ENCODE data around the gene PTPRN2.

DNA sequence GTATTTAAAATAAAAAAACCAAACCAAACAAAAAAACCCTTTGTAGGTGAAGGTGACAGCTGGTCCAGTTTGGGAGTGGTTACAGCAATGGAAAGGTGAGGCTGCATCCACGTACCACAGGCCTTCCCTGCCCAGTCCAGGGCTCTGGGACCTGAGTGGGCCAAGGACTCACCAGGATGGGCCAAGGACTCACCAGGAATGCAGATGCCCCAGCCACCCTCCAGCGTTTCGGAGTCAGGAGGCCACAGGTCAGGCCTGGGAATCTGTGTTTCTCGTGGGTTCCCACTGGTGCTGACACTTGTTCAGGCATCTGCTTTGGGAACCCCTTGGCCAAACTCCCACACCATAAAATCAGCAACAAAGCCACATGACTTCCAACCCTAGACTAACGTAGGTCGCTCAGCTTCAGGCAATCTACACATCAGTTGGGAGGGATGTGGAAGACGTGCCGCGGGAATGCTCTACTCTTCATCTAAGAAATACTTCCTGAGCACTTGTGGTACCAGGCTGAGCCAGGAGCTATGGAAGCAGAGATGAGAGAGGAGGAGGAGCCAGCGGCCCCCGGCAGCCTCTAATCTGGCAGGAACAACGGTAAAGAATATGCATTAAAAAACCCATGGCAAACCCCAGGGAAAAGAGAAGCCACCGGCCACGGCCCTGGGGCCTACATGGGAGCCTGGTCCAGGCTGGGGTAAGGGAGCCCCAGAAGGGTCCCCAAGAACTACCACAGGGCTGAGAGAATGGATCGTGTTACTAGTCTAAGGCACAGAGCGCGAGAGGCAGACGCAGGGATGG, 473.4 kb downstream of the PTPRN2 start:
- TF ChIP-seq EZH2 (IDR thresholded peaks at IDR 0.05; ENCODE audit: borderline replicate concordance, low read depth, low read length, severe bottlenecking): no peak
- TF ChIP-seq POLR2AphosphoS5 (IDR thresholded peaks at IDR 0.05; ENCODE audit: insufficient read depth, low read depth, low read length): no peak
- TF ChIP-seq, protein P1, sequence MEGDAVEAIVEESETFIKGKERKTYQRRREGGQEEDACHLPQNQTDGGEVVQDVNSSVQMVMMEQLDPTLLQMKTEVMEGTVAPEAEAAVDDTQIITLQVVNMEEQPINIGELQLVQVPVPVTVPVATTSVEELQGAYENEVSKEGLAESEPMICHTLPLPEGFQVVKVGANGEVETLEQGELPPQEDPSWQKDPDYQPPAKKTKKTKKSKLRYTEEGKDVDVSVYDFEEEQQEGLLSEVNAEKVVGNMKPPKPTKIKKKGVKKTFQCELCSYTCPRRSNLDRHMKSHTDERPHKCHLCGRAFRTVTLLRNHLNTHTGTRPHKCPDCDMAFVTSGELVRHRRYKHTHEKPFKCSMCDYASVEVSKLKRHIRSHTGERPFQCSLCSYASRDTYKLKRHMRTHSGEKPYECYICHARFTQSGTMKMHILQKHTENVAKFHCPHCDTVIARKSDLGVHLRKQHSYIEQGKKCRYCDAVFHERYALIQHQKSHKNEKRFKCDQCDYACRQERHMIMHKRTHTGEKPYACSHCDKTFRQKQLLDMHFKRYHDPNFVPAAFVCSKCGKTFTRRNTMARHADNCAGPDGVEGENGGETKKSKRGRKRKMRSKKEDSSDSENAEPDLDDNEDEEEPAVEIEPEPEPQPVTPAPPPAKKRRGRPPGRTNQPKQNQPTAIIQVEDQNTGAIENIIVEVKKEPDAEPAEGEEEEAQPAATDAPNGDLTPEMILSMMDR (IDR thresholded peaks at IDR 0.05; ENCODE audit: extremely low read depth in 1 of 2, insufficient read depth in 1 of 2, low read depth in 1 of 2, low read length in 2 of 2): no peak
- TF ChIP-seq FOS (IDR thresholded peaks at IDR 0.05; ENCODE audit: borderline replicate concordance, insufficient read depth, low read length): no peak
- TF ChIP-seq JUN (IDR thresholded peaks at IDR 0.05; ENCODE audit: borderline replicate concordance, insufficient read depth, insufficient read length, low read depth): no peak
- TF ChIP-seq POLR2A (IDR thresholded peaks at IDR 0.05; ENCODE audit: low read depth, low read length): no peak

All from endothelial cell of umbilical vein (primary cell).